AG08395 (cell line): ENCODE results near the gene DRD4.
A peak's percentile ranks its signal among the peaks of the same experiment; 100 is the strongest.

Experiments used
- DNase-seq: peaks from one replicate; pipeline ENCODE4 v3.0.0; 2012; ENCODE audit warnings: mixed read lengths, low spot score

DRD4 gene

GRCh38 chr11:623349-623869 lies 13.7 kb upstream of the DRD4 start:
- DNase-seq, result no peak

GRCh38 chr11:623999-624704 lies 12.9 kb upstream of the DRD4 start:
- DNase-seq, result peak; percentile 47

GRCh38 chr11:624705-625635 lies 12.1 kb upstream of the DRD4 start, which contains the start of gene CDHR5:
Gene CDHR5 (minus strand): TSS chr11:624955. CDS start chr11:624902, 53 bp downstream.
- DNase-seq, result no peak

GRCh38 chr11:625636-626268 lies 11.3 kb upstream of the DRD4 start:
- no peak for DNase-seq

- DNase-seq, result no peak
Measured at GRCh38 chr11:626475-627307, 10.4 kb upstream of the DRD4 start, which contains the start of gene SCT. Gene SCT (minus strand): TSS chr11:627181. CDS start chr11:627143, 38 bp downstream.

GRCh38 chr11:627308-627576 lies 9.8 kb upstream of the DRD4 start:
- DNase-seq, result no peak

- DNase-seq, result no peak
Measured at GRCh38 chr11:628056-628455, 9.0 kb upstream of the DRD4 start.

GRCh38 chr11:629237-629583 lies 7.9 kb upstream of the DRD4 start:
- DNase-seq, result no peak

GRCh38 chr11:630871-631270 lies 6.2 kb upstream of the DRD4 start:
- no peak for DNase-seq

GRCh38 chr11:635945-636510 lies 1.0 kb upstream of the DRD4 start:
- DNase-seq, result no peak

- no peak for DNase-seq
Measured at GRCh38 chr11:637333-637592, 194 bp downstream of the DRD4 start.

GRCh38 chr11:637593-638521 lies 788 bp downstream of the DRD4 start:
- DNase-seq, result no peak

- no peak for DNase-seq
Measured at GRCh38 chr11:638631-639331, 1.7 kb downstream of the DRD4 start.

GRCh38 chr11:639332-639955 lies 2.4 kb downstream of the DRD4 start:
- DNase-seq, result no peak

- DNase-seq, result no peak
Measured at GRCh38 chr11:640021-640706, 3.1 kb downstream of the DRD4 start.

GRCh38 chr11:641806-642370 lies 4.8 kb downstream of the DRD4 start:
- no peak for DNase-seq

GRCh38 chr11:643366-643765 lies 6.3 kb downstream of the DRD4 start:
- no peak for DNase-seq
